ENCODE data around the gene PDSS2.

The PDSS2 gene

GRCh38 chr6:107123501-107123900, 335.9 kb downstream of the PDSS2 start:
- TF ChIP-seq SIN3A (IDR thresholded peaks at IDR 0.05; ENCODE audit: borderline replicate concordance, insufficient read depth, low read length) (no peak), FOXP2 (optimal IDR thresholded peaks at IDR 0.05; ENCODE audit: borderline replicate concordance, extremely low read depth, extremely low read length, insufficient read depth) (no peak), POLR2AphosphoS5 (IDR thresholded peaks at IDR 0.05; ENCODE audit: low read depth, low read length) (no peak), TAF1 (IDR thresholded peaks at IDR 0.05; ENCODE audit: borderline replicate concordance, insufficient read depth, low read length) (no peak), REST (IDR thresholded peaks at IDR 0.05; ENCODE audit: insufficient read depth in 1 of 2, low read depth in 2 of 2, low read length in 2 of 2) (no peak)

- TF ChIP-seq POLR2AphosphoS5 (IDR thresholded peaks at IDR 0.05; ENCODE audit: low read depth, low read length) (no peak), SIN3A (IDR thresholded peaks at IDR 0.05; ENCODE audit: borderline replicate concordance, insufficient read depth, low read length) (no peak), FOXP2 (optimal IDR thresholded peaks at IDR 0.05; ENCODE audit: borderline replicate concordance, extremely low read depth, extremely low read length, insufficient read depth) (no peak), TAF1 (IDR thresholded peaks at IDR 0.05; ENCODE audit: borderline replicate concordance, insufficient read depth, low read length) (no peak), REST (IDR thresholded peaks at IDR 0.05; ENCODE audit: insufficient read depth in 1 of 2, low read depth in 2 of 2, low read length in 2 of 2) (no peak)
Measured at GRCh38 chr6:107122748-107123147, 336.6 kb downstream of the PDSS2 start.

GRCh38 chr6:107121964-107122495, 337.3 kb downstream of the PDSS2 start:
- no peak for TF ChIP-seq FOXP2 (optimal IDR thresholded peaks at IDR 0.05; ENCODE audit: borderline replicate concordance, extremely low read depth, extremely low read length, insufficient read depth)
- no peak for TF ChIP-seq TAF1 (IDR thresholded peaks at IDR 0.05; ENCODE audit: borderline replicate concordance, insufficient read depth, low read length)
- no peak for TF ChIP-seq SIN3A (IDR thresholded peaks at IDR 0.05; ENCODE audit: borderline replicate concordance, insufficient read depth, low read length)
- TF ChIP-seq REST (IDR thresholded peaks at IDR 0.05; ENCODE audit: insufficient read depth in 1 of 2, low read depth in 2 of 2, low read length in 2 of 2): no peak
- no peak for TF ChIP-seq POLR2AphosphoS5 (IDR thresholded peaks at IDR 0.05; ENCODE audit: low read depth, low read length)

GRCh38 chr6:107121266-107121665, 338.1 kb downstream of the PDSS2 start:
- TF ChIP-seq TAF1 (IDR thresholded peaks at IDR 0.05; ENCODE audit: borderline replicate concordance, insufficient read depth, low read length) (no peak), FOXP2 (optimal IDR thresholded peaks at IDR 0.05; ENCODE audit: borderline replicate concordance, extremely low read depth, extremely low read length, insufficient read depth) (no peak), POLR2AphosphoS5 (IDR thresholded peaks at IDR 0.05; ENCODE audit: low read depth, low read length) (no peak), REST (IDR thresholded peaks at IDR 0.05; ENCODE audit: insufficient read depth in 1 of 2, low read depth in 2 of 2, low read length in 2 of 2) (no peak), SIN3A (IDR thresholded peaks at IDR 0.05; ENCODE audit: borderline replicate concordance, insufficient read depth, low read length) (no peak)

- TF ChIP-seq SIN3A (IDR thresholded peaks at IDR 0.05; ENCODE audit: borderline replicate concordance, insufficient read depth, low read length): no peak
Measured at GRCh38 chr6:107120404-107120803, 339.0 kb downstream of the PDSS2 start.

Data from PFSK-1 (cell line).